22Rv1 (cell line): ENCODE results near the gene RAB20.
"Not testable (repeated sequence)": the region's sequence is repeated elsewhere in the genome, so short reads cannot be mapped to it uniquely, and the experiment has no call there.

Experiments
- H3K27ac ChIP-seq: fragments of 450-650 bp; 2 replicates; pipeline ENCODE4 v1.5.1; 2017
- CTCF ChIP-seq: fragments of 450-650 bp; IDR thresholded peaks from 2 replicates; pipeline ENCODE4 v1.5.1; 2017; ENCODE audit warnings: mild to moderate bottlenecking
- ZFX ChIP-seq: fragments of 450-650 bp; IDR thresholded peaks from 2 replicates; pipeline ENCODE4 v1.6.1; 2017; ENCODE audit warnings: antibody characterized with exemption, borderline replicate concordance

RAB20 gene

GRCh38 chr13:110535526-110535925 is 26.0 kb downstream of the RAB20 start:
- no peak overlapping the region for H3K27ac ChIP-seq
- TF ChIP-seq ZFX (no peak), CTCF (no peak)

GRCh38 chr13:110533771-110534670 is 27.5 kb downstream of the RAB20 start:
- no peak overlapping the region for H3K27ac ChIP-seq

GRCh38 chr13:110532258-110532657 is 29.3 kb downstream of the RAB20 start:
- H3K27ac ChIP-seq: not testable (repeated sequence)

More at GRCh38 chr13:110533771-110534670, 27.5 kb downstream of the RAB20 start:
- TF ChIP-seq ZFX (no peak), CTCF (no peak)

GRCh38 chr13:110531671-110532083 is 29.8 kb downstream of the RAB20 start:
- no peak overlapping the region for H3K27ac ChIP-seq

GRCh38 chr13:110531100-110531499 is 30.4 kb downstream of the RAB20 start:
- TF ChIP-seq ZFX (no peak), CTCF (no peak)
- no peak overlapping the region for H3K27ac ChIP-seq

More at GRCh38 chr13:110531671-110532083, 29.8 kb downstream of the RAB20 start:
- TF ChIP-seq ZFX: no peak
- no peak for TF ChIP-seq CTCF

GRCh38 chr13:110529522-110530311 is 31.8 kb downstream of the RAB20 start:
- no peak for TF ChIP-seq CTCF

GRCh38 chr13:110528911-110529310 is 32.6 kb downstream of the RAB20 start:
- H3K27ac ChIP-seq: no peak overlapping the region
- no peak for TF ChIP-seq ZFX
- no peak for TF ChIP-seq CTCF

More at GRCh38 chr13:110529522-110530311, 31.8 kb downstream of the RAB20 start:
- H3K27ac ChIP-seq: no peak overlapping the region
